GM18951 (cell line): ENCODE data around the gene RNF166.

Source experiments
- POLR2A ChIP-seq: IDR thresholded peaks from 4 replicates; pipeline ENCODE4 v1.6.1; 2011; ENCODE audit warnings: mild to moderate bottlenecking; ENCODE audit not compliant: insufficient read length, insufficient read depth; ENCODE audit errors: extremely low read depth
- in situ Hi-C: fragments of 300-500 bp; cut with MboI; formaldehyde crosslinking; loops from one replicate; pipeline ENCODE4 v1.12.0; 2022; ENCODE audit warnings: low sequenced_read_pairs, mixed read lengths, inconsistent platforms; ENCODE audit not compliant: unreplicated experiment

RNF166 gene

DNA sequence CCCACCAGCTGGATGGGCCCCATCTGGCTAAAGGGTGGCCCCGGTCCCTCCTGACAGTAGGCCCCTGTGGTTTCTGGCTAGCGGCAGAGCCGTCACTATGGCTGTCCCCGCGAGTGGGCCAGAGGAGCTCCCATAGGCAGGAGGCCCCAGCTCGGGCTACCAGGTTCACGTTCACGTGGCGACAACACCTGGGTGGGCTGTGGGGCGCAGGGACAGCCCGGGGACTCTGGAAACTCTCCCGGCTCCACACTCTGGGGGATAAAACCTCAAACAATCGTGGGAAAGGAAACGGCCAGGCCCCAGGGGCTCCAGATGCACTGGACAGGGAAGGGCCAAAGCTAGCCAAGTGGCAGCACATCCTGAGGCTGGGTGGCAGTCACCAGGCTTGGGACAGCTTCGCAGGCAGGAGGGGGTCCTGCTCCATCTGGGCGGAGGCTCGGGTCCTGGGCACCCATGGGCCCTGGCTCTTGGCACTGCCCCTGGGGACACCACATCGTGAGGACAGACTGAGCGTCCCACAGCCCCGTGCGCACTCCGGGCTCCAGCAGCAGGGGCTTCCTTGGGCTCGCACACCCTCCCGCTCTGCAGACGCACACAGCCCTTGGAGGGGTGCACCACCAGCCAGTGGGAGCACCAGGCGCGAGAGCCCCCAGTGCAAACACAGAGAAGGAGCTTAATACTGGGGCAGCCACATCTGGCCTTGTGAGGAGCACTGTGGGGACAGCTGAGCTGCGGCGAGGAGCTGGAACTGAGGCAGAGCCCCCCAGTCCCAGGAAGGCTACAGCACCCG is 4.4 kb downstream of the RNF166 start:
- in situ Hi-C loops = no loop called here

DNA sequence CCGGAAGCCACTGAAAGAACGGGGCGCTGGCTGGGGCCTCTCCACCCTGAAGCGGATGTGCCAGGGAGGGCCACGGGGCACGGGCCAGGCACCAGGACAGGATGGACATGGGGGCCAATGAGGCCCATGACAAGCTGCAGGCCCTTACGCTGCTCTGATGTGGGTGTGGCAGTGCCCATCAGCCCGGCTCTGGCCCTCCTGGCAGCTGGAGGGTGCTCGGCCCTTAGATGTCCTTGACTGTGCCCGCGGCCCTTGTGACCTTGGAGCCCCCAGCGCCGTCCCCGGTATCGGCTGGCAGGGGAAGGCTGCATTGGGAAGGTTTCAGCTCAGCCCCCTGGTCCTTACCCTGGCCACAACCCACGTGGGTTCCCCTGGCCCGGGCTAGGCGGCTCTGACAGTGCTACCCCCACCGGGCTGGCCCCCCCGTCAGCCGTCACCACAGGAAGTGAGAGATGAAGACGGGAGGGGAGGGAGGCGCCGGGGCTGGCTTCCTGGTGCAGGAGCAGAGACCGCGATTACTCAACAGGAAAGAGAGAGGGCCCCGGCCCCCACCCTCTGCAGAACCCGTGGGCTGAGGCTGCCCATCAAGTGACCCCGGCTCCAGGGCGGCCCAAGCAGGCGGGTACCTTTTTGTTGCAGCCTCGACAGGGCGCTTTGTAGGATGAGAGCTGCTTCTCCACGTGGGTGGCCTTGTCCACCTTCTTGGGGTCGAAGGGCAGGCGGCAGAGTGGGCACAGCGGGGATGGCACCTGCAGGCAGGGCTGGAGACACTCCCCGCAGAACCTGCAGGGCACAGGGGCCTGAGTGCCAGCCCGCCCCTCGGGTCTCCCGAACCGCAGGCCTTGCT is 5.3 kb downstream of the RNF166 start:
- in situ Hi-C loops = no loop called here
- peak; percentile 56 for TF ChIP-seq POLR2A

More for the DNA sequence above, 4.4 kb downstream of the RNF166 start:
- no peak for TF ChIP-seq POLR2A

DNA sequence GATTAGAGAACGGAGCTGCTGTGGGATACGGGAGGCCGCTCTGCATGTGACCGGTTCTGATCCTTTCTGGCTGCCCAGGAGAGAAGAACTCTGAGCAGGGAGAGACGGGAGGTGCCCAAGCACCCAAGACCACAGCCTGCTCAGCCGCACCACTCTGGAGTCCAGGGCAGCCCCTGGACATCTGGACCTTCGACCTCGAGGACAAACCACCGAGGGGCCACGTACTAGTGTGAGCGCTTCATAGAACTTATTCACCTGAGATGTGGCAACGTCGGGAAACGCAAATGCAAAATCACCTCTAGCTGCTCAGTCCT is 5.9 kb downstream of the RNF166 start:
- in situ Hi-C loops = no loop called here
- no peak for TF ChIP-seq POLR2A

DNA sequence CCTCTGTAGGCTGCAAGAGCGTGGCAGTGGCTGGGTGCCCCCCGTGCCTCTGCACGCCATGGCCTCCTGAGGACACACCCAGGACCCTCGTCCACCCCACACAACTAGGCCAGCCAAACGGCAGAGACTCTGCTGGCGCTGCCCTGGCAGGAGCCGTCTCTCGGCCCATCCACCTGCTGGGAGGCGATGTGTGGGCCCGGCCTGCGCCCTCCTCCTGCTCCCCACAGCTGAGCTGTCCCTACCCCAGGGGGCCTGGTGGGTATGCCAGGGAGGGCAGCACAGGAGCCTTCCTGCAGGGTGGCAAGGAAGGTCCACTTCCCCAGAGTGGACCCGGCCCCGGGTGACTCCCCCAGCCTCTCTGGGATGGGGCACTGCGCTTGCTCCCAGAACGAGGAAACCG is 7.0 kb downstream of the RNF166 start:
- in situ Hi-C loops = no loop called here
- no peak for TF ChIP-seq POLR2A

DNA sequence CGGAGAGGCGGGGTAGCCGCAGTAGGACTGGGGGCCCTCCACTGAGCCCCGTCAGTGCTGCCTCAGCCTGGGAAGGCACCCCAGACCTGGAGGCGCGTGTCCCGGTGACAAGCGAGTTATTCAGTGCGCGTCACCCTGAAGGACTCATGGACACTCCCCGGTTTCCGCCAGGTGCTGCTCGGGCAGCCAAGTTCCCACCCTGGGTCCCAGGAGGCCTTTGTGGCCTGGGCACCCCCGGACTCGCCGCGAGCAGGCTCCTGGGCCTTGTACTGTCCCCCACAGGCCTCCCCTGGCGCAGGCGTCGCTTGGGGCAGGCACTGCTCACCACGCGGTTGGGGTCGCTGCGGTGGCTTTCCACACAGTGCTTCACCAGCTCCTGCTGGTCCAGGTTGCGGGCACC is 7.6 kb downstream of the RNF166 start:
- peak; percentile 9 for TF ChIP-seq POLR2A
- in situ Hi-C loops = no loop called here

DNA sequence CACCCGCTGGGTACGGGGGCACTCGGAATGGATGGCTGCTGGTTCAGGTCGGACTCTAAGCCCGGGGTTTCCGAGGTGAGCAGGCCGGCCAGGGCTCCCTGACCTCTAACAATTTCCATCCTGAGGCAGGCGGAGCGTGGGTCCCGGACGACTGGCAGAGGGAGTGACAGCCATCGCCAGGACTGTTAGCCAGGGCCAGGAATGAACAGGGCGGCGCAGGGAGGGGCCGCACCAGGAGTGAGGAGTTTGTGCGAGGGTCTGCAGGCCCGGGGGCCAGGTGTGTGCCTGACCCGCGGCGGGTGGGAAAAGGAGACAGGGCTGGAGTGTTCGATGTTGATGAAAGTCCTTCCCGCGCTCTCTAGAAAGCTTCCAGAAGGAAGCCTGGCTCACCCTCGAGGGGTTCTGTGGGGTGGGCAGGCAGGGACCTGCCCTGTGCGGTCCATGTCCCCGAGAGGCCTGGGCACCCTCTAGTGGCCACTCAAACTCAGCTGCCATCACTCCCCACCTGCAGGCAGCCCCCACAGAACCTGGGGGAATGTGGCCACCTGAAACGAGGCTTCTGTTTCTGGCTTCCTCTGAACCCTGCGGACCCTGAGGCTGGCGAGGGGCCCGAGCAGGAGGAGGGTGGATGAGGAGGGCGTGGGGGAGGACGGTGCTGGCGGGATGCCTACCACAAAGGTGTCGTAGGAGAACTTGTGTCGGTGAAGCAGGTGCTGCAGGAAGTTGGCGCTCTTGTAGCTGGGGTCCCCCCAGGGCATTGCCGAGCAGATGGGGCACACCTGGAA is 8.2 kb downstream of the RNF166 start:
- no peak for TF ChIP-seq POLR2A
- in situ Hi-C loops = no loop called here

DNA sequence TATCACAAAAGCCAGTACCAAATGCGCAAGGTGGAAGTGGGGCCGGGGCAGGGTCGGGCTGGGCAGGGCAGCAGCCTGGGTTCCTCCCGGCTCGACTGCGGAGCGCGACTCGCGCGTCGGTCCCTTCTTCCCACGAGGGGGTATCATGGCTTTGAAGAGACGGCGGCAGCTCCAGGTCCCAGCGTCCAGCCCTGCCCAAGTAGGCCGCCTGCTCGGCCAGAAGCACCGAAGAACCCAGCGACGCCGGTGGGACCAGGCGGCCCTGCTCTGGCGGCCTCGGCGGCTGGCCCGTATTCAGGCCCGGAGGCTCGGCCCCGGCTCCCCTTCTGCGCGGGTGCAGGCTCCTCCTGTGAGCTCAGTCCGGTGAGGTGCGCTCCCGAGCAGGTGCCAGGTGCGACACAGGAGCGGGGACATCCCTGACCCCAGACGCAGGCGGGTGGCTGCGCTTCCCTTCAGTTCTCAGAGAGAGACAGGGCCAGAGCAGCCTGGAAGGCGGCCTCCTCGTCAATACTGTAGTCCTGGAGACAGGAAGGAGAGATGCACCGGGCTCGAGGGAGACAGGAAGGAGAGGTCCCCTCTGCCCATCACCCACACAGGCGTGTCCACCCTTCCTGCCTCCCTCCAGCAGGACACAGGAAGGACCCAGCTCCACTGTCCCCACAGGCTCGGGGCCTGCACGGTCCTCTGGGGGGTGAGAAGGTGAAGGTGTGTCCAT is 8.9 kb downstream of the RNF166 start:
- no peak for TF ChIP-seq POLR2A
- in situ Hi-C loops = no loop called here

DNA sequence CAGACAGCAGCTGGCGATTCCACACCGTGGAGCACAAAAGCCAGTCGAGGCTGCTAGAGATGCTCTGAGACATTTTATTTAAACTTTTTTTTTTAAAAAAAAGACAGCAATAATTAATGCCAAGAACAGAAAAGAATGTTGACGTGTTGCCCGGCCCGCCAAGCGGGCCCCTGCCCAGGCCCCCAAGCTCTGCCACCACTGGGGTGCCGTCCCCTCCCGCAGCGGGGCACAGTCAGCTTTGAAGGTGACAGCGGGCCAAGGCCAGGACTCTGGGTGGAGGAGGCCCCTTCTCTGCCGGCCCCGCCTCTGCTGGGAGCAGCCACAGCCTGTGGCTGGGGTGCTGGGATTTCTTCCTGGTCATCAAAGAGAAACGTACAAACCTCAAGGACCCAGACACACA is 9.8 kb downstream of the RNF166 start:
- in situ Hi-C loops = no loop called here

DNA sequence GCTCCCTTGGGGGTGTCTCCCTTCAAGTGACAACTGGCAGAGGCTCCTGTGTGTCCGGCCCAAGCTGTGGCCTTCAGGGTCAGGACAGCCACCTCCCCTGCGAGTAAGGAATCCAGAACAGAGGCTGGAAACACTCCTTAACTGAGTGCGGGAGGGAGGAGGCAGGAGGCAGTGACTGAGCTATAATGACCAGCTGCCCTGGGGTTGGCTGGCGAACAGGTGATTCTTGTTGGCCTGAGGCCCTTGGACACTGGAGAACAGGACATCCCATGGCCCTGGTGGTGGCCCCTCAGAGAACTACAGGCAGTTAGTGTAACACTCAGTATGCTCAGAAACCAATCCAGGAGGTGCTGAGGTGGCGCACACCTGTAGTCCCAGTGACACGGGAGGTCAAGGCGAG is 10.5 kb downstream of the RNF166 start:
- TF ChIP-seq POLR2A = no peak
- in situ Hi-C loops = no loop called here

More for the DNA sequence above, 9.8 kb downstream of the RNF166 start:
- TF ChIP-seq POLR2A = no peak

DNA sequence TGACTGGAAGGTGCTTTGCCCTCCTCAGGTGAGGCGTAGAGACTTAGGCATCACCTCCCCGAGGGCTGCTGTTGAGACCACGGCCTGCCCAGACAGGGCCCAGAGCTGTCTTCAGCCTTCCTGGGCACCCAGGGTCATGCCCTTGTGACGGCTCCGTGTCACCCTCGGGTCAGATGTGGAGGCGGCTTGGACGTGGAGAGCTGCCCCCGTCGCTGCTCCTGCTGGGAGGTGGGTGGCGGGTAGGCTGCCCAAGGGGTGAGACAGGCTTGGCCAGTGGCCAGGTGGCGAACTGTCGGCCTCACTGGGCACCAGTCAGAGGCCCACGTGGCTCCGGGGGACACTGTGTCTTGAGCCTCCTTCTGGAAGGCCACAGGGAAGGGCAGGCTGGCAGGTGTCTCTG is 11.0 kb downstream of the RNF166 start:
- in situ Hi-C loops = no loop called here
- no peak for TF ChIP-seq POLR2A

DNA sequence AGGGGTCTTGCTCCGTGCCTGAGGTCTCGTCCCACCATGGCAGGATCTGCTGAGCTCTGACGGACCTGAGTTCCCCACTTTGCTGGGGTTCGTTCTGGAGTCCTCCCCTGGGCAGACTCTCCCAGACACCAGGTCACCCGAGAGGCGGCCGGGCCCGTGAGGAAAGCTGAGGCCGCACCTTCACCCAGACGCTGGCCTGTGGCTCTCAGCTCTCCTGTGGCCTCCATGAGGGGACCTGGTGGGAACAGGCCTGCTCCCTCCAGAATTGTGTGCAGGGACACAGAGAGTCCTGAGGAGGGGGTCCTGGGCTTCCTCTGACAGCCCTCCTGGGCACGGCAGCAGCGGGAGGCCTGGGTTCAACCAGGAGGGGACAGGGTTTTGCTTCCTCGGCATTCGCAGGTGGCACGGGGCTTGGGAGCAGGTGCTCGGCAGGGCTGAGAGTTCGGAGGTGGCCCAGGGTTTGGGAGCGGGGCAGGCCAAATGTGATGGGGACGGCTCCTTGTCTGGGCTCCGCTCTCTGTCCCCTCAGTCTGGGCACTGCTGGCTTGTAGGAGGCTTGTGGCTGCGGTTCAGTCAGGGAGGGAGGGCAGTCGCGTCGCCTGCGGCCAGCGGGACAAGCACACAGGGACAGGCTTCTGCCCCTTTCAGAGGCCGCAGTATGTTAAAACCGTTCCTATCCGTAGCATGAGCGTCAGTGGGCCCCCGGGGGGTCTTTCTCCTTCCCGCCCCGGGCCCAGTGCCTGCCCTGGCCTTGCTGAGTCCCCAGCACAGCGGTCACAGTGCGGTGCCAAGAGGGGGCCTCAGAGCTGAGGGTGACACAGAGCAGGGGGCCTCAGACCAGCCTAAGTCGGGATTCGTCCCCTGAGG is 11.8 kb downstream of the RNF166 start:
- in situ Hi-C loops = no loop called here
- no peak for TF ChIP-seq POLR2A
